Measurements from ENCODE around the gene TRMT61A.

The TRMT61A gene

DNA sequence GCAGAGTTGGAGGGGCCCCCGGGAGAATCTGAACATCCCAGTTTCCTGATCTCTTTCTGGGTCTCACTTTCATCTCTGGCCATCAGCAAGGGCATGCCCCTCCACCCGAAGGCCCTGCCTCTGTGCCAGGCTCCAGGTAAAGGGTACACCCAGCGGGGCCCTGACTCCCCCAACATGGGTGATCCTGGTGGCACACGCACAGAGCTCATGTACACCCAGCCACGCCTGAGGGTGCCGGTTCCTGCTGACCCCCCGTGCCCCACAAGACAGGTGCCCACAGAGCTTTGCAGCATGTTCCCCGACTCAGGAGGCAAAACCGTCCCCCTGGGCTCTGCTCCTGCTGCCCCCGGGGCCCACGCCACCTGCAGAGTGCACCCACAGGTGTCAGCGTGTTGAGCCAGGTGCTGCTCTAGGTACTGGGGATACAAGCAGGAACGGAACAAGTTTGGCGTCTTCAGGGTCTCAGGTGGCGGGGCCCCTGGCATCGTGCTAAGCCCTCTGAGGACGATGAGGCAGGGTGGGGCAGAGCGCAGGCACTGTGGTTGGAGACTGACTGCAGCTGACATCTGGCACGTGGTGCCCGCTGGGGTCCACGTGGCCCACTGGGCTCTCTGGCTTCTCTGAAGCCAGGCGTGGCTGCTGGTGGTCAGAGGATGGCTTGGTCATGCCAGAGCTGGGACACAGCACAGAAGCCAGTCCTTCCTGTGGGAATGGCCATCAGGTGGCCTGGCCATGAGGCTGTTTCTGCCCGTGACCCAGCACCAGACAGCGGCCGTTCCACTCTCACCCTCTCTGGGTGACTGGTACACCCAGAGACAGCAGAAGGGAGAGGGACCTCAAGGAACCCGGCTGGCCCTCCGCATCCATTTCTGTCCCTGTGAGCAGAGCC is 19.7 kb downstream of the TRMT61A start:
- DNase-seq, result no peak

- no peak for DNase-seq
Observed at GRCh38 chr14:103549361-103550311, 20.6 kb downstream of the TRMT61A start.

GRCh38 chr14:103550451-103551337 is 21.7 kb downstream of the TRMT61A start:
- DNase-seq, result peak; percentile 83

DNA sequence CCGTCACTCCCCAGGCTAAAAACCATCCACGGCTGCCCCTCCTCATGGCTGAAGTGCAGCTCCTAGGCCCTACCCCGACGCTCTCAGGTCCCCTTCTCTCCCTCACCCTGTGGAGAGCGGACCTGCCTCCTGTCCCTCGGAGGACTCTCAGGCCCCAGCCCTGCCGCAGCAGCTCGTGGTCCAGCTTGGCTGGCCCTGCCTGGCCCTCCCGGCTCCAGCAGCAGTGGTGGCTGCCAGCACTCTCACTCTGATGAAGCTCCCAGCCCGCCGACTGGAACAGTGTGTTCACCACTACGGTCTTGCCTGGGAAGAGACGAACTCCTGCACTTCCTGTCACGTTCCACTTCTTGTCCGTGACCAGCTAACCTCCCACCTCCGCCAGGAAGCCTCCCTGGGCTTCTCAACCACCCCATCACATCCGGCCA is 22.4 kb downstream of the TRMT61A start:
- DNase-seq, result no peak

DNA sequence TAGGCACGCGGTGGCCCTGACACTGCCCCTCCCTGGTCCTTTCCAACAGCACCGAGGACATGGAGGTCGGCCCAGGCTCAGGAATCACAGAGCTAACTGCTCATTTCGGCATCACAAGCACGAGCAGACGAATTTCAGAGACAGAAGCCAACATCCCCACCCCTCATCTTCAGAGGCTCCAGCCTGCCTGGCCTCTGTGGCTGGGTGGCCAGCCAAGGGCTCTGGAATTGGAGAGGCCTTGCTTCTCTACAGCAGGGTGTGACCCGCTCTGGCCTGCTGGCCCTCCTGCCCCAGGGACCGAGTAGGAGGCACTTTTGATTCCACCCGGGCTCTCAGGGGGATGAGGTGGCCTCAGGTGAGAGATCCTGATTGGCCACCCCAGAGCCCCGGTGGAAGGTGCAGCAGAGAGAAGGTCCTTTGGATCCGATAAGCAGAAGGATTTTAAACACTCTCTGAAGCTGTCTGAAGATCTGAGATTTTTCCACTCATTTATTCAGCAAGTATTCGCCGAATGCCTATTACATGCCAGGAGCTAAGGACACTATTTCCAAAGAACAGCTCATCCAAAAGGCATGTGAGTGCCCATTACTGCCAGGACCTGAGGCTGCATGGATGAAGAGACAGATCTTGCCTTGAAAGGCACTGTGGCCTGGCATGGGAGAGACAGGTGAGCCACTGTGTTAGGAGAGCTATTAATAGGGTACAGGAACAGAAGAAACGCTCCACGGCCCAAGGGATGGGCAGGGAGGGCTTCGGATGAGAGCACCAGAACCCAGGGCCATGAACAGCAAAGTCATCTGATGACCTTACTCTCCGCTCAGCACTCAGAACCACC is 23.2 kb downstream of the TRMT61A start:
- DNase-seq, result no peak

DNA sequence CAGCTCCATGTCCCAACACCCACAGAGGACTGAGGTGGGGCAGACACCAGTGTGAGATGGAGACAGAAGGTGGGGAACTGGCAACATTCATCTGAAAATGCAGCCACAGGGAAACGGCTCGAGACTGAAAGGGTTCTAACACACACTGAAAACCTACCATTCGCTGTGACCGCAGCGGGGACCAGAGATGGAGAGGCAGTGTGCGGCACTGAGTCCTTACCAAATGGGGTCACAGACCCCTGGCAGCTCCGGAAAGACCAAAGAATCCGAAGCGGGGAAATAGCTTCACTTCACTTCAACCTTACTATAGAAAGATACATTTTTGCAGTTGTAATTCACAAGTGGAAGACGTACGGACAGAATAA is 23.8 kb downstream of the TRMT61A start:
- no peak for DNase-seq

DNA sequence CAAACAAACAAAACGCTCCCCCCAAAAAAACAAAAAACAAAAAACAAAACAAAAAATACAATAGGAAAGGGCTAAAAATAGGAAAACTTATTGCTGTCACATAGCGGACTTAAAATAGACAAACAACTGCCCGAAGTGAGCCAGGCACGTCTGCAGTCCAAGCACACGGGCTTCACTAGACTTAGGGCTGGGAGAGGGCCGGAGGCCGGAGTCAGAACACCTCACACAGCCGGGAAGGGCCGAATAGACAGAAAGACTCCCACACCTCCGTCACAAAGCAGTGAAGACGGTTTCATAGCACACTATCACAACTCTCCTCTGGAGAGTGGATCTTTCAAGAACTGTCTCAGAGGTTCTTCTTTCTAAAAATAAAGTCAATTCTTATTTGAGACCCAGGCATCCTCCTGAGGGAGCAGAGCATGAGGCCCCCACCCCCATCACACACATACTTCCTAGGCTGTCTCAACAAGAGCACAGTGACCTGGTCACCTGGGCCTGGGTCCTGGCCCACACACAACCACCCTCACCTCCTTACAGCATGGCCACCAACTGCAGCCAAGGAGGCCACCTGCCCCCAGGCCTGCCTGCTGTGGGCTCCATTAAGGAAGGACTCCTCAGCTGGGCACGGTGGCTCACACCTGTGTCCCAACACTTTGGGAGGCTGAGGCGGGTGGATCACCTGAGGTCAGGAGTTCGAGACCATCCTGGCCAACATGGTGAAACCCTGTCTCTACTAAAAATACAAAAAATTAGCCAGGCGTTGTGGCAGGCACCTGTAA is 26.8 kb downstream of the TRMT61A start:
- DNase-seq, result no peak

DNA sequence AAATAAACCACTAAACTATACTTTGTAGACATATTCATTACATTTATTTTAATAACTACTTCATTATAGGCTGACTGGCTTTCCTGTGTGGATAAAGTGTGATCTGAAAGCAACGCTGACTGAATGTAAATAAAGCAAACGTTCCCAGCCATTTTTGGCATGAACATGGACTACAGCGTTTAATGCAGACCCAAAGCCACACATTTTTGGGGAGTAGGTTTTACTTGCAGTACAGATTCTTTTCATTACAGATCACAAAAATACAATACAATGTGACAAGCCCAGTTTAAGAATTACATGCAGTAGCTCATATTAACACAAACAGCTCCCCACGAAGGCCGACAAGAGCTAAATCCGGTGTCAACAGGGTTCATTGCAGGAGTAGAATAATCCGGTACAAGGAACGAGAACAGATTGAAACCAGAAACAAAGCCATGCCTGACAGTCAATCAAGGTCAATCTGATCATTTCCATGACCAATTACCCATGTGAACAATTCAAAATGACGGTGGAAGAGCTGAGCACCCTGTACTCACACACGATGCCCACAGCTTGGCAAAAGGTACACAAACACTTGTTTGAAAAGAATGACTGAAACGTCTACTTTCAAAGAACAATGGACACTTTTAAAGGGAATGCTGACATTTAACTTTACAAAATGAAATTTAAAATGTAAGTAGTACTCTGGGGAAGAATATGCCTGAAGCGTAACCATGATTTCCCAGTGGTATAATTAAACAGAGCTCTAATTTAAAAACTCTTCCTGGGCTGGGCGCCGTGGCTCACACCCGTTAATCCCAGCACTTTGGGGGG is 28.2 kb downstream of the TRMT61A start:
- DNase-seq, result no peak

- DNase-seq, result peak; percentile 83
Observed at GRCh38 chr14:103558071-103558882, 29.3 kb downstream of the TRMT61A start.

- DNase-seq, result no peak
Observed at GRCh38 chr14:103559766-103560165, 30.8 kb downstream of the TRMT61A start.

GRCh38 chr14:103560691-103561090 is 31.7 kb downstream of the TRMT61A start:
- no peak for DNase-seq

DNA sequence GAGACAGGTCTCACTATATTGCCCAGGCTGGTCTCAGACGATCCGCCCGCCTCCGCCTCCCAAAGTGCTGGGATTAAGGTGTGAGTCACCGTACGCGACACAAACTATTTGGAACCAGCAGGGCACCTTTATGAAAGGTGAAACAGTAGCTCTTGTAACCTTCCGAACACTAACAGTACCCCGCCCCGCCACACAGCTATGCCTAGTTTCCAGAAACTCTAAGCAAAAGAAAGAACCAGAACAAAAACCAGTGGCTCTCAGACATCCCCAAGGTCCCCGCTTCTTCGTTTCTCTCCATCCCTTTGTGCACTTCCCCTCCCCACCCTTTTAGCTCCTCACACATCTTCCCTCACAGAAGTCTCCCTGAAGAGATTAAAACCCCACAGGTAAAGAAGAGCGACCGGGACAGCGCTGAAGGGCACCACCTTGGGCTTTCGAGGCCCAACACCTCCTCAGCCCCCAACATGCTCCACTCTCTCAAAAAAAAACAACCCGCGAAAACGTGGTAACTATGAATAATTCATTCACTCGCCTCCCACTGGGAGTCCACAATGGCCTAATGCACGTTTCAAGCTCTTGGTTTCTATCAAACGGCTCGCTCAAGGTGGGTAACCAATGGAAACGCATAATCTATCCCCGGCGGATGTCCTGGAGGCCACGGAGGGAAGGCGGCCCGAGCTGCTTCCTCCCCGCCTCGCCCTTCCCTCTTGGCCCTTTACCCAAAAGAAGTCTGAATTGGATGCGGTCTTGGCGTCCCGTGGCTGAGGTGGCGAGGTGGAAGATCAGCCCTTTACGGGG is 32.6 kb downstream of the TRMT61A start:
- DNase-seq, result peak; percentile 14

DNA sequence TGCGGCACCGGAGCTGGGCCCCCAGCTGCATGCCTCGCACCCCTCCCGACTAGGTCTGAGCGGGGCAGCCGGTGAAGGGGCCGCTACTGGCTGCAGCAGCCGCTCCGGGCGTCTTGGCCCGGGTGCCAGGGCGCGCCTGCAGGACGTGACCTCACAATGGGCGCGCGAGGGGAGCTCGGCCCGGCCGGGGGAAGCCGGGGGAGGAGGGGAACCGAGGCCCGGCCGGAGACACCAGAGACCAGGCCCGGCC is 33.1 kb downstream of the TRMT61A start:
- no peak for DNase-seq

GRCh38 chr14:103562429-103563225 is 33.6 kb downstream of the TRMT61A start, which contains the start of the genes BAG5 and COA8:
TSS of gene BAG5 (minus strand) at chr14:103562657. CDS start at chr14:103561164, 1,493 bp downstream.
TSS of gene COA8 (plus strand) at chr14:103562960. CDS start at chr14:103563002, 42 bp downstream.
- peak; percentile 85 for DNase-seq

DNA sequence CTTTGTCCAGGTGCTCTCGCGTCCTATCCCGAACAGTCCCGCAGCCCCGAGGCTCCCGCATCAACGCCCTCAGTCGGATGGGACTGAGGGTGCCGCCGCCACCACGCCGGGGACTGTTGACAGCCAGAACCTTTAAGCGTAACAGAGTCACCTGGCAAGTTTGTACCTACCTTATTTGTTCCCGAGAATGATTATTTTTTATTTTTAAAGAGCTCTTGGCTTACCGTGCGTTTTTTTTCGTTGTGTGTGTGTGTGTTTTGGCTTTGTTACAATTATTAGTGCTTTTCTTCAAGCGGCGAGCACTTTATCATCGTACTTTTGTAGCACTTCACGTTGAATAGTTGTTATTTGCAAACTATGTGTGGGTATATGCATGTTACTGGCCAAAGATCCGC is 34.2 kb downstream of the TRMT61A start:
- no peak for DNase-seq

DNA sequence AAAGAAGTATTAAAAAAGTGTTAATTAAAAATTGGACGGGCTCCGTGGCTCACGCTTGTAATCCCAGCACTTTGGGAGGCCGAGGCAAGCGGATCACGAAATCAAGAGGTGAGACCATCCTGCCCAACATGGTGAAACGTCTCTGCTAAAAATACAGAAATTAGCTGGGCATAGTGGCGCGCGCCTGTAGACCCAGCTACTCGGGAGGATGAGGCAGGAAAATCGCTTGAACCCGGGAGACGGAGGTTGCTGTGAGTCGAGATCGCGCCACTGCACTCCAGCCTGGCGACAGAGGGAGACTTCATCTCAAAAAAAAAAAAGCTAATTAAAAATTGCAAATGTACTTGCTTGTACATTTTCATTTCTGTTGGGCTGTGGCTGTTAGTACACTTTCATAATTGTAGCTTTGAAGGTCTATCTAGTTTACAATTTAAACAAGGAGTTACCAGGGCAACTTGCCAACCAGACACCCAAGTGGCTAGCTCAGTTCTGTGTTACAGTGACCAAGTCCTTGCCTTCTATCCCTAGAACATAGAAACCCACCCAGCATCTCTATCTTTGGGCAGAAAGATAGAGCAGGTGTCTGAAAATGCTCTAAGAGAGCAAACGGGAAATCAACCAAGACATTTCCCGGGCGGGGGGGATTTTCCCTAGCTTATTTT is 35.0 kb downstream of the TRMT61A start:
- DNase-seq, result no peak

DNA sequence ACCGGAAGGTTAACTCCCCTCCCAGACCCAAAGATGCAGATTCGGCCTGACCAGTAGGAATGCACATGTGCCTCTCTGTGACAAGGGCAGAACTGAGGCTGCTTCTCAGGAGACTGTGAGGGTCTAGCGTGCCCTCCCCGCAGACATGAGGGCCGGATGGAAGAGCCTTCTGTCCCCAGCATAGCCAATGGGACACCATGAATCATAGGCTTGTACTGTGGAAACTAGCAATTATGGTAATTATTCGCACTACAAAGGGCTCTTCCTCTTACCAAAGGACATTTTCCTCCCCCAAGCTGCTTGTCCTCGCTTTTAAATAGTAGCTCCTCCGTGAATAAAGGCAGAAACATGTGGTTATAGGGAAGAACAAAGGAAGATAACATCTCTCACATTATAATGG is 40.0 kb downstream of the TRMT61A start:
- no peak for DNase-seq

All from NCI-H510A (cell line).